H1 (cell line): ENCODE data around the gene PSMB5. TPM values are rescaled to one million over a fixed set of nuclear protein-coding genes. Genes with fewer than 3 reads are reported as not detected.

Source experiments
- ASH2L ChIP-seq: fragments of 200-600, 300-600 bp; sonication (generic); IDR thresholded peaks from one replicate; pipeline ENCODE4 v1.7.1; 2017; ENCODE audit warnings: low read length
- BACH1 ChIP-seq: IDR thresholded peaks from 2 replicates; pipeline ENCODE4 v1.6.1; 2012; ENCODE audit warnings: low read length, improper control_type of control experiment
- BCL11A ChIP-seq, 2 experiments: IDR thresholded peaks; one replicate each; pipeline ENCODE4 v1.6.1; 2011; ENCODE audit warnings: low read depth in 2 of 2, low read length in 2 of 2, mild to moderate bottlenecking in 2 of 2
- CEBPB ChIP-seq: IDR thresholded peaks from 2 replicates; pipeline ENCODE4 v1.6.1; 2012; ENCODE audit warnings: low read depth, low read length
- CHD2 ChIP-seq: IDR thresholded peaks from 2 replicates; pipeline ENCODE4 v1.6.1; 2012; ENCODE audit warnings: low read length, improper control_type of control experiment
- CREB1 ChIP-seq: IDR thresholded peaks from 2 replicates; pipeline ENCODE4 v1.6.1; 2012; ENCODE audit warnings: inconsistent platforms
- EZH2 ChIP-seq: fragments of 200-600 bp; sonication (generic); IDR thresholded peaks from 2 replicates; pipeline ENCODE4 v1.7.1; 2012; ENCODE audit warnings: low read depth, mild to moderate bottlenecking, moderate library complexity, low read length, inconsistent platforms; ENCODE audit not compliant: severe bottlenecking
- HDAC2 ChIP-seq, 2 experiments: fragments of 300-600 bp in 1 of 2; sonication (generic) in 1 of 2; IDR thresholded peaks; 2 replicates each; pipeline ENCODE4 v1.6.1; 2011 to 2012; ENCODE audit warnings: low read depth in 2 of 2, low read length in 2 of 2, mild to moderate bottlenecking in 2 of 2, moderate library complexity in 2 of 2, borderline replicate concordance in 1 of 2, inconsistent platforms in 1 of 2
- KDM5A ChIP-seq: fragments of 200-600 bp; IDR thresholded peaks from 2 replicates; pipeline ENCODE4 v1.7.1; 2012; ENCODE audit warnings: mild to moderate bottlenecking, low read length, inconsistent platforms, mixed read lengths
- NANOG ChIP-seq: IDR thresholded peaks from 2 replicates; pipeline ENCODE4 v1.6.1; 2011; ENCODE audit warnings: low read length, low read depth, mild to moderate bottlenecking, inconsistent platforms; ENCODE audit not compliant: insufficient read depth, poor library complexity, severe bottlenecking
- NRF1 ChIP-seq: IDR thresholded peaks from 2 replicates; pipeline ENCODE4 v1.6.1; 2011; ENCODE audit warnings: mild to moderate bottlenecking, low read depth, low read length, improper control_type of control experiment
- POLR2A ChIP-seq, 2 experiments: IDR thresholded peaks; 1 replicate in 1 of 2; 2 replicates in 1 of 2; pipeline ENCODE4 v1.6.1; 2011; ENCODE audit warnings: low read depth in 2 of 2, low read length in 2 of 2, mild to moderate bottlenecking in 2 of 2; ENCODE audit errors: control extremely low read depth in 1 of 2
- POLR2AphosphoS5 ChIP-seq: IDR thresholded peaks from 2 replicates; pipeline ENCODE4 v1.6.1; 2011; ENCODE audit warnings: low read depth, low read length
- SP4 ChIP-seq: IDR thresholded peaks from 2 replicates; pipeline ENCODE4 v1.6.1; 2012; ENCODE audit warnings: low read length, inconsistent platforms
- TAF1 ChIP-seq: IDR thresholded peaks from 2 replicates; pipeline ENCODE4 v1.6.1; 2011; ENCODE audit warnings: mild to moderate bottlenecking, low read depth, low read length
- TAF7 ChIP-seq: optimal IDR thresholded peaks from 2 replicates; pipeline ENCODE3; 2011; ENCODE audit warnings: low read depth, mild to moderate bottlenecking, inconsistent platforms, low read length, moderate library complexity, borderline replicate concordance
- TBP ChIP-seq: IDR thresholded peaks from 2 replicates; pipeline ENCODE4 v1.6.1; 2011; ENCODE audit warnings: low read depth, low read length, improper control_type of control experiment
- TEAD4 ChIP-seq: IDR thresholded peaks from 2 replicates; pipeline ENCODE4 v1.6.1; 2012; ENCODE audit warnings: low read depth, low read length, inconsistent platforms, mixed read lengths
- YY1 ChIP-seq: IDR thresholded peaks from 2 replicates; pipeline ENCODE4 v1.6.1; 2011; ENCODE audit warnings: low read depth, mild to moderate bottlenecking, low read length
- polyA plus RNA-seq, 7 experiments: library from polyadenylated mRNA; depleted of rRNA in 3 of 7; stranded (reverse) in 5 of 7; unstranded in 2 of 7; fragments of >200 nt in 5 of 7; fragments of 200-250 nt in 2 of 7; gene quantifications; 1 replicate in 5 of 7; 2 replicates in 1 of 7; 4 replicates in 1 of 7; pipeline versions ENCODE4 v1.2.1 to v1.2.3, GENCODE V29; 2011 to 2013; ENCODE audit warnings: missing spikeins in 2 of 7, mixed read lengths in 2 of 7
- total RNA-seq: library from RNA; stranded (reverse); fragmentation: NEBNext Ultra II Directional; extraction: Animal tissue kit (Norgen Biotek cat#: 25700); gene quantifications from 2 replicates; pipeline ENCODE4 v1.2.1, GENCODE V29; 2021
- TF ChIP-seq, protein P1 (sequence below): IDR thresholded peaks from 2 replicates; pipeline ENCODE4 v1.6.1; 2012; ENCODE audit warnings: inconsistent platforms

The PSMB5 gene
- total and polyA plus RNA-seq, 2 of the 8 experiments (the other 6 are each of a cell fraction or from before 2014, with no cell fraction given), result 254 to 510 TPM

DNA sequence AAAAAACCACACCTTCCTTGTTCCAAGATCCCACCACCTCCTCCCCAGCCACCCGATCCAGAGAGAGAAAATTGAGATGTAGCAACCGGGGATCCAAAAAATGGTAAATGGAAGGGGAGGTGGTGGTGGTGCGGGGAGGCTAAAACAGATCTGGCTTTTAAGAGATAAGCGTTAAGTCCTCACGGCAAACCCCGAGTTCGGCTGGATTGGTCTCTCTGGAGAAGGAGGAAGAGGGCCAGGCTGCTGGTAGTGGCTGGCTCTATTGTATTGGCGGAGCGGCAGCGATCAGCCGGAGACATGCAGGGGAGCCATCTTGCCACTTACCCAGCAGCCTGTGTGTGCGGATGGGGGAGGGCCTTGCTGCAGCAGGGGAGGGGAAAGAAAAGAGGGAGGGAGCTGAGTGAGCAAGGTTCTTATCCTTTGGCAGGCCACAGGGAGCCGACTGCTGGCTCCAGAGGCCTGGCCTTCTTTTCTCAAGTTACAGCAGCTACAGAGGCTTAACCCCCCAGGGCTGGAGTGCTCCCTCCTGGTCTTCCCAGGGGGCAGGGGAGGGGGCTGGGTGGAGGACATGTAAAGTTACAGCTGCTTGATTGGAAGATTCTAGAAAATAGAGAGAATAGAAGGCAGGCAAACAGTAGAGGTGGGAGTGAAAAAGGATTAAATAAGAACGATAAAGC, 36.7 kb upstream of the PSMB5 start (continued):
- peak; percentile 94 for TF ChIP-seq TAF1
- TF ChIP-seq TBP, result peak; percentile 81
- TF ChIP-seq HDAC2 (IDR thresholded peaks at IDR 0.05; ENCODE audit: borderline replicate concordance in 1 of 2, low read depth in 2 of 2, low read length in 2 of 2), result peak; percentile 28 to 84; a peak in 1 of 4 replicates
- TF ChIP-seq CEBPB, result no peak
- no peak for TF ChIP-seq SP4
- TF ChIP-seq, protein P1, sequence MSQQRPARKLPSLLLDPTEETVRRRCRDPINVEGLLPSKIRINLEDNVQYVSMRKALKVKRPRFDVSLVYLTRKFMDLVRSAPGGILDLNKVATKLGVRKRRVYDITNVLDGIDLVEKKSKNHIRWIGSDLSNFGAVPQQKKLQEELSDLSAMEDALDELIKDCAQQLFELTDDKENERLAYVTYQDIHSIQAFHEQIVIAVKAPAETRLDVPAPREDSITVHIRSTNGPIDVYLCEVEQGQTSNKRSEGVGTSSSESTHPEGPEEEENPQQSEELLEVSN, result no peak
- TF ChIP-seq ASH2L, result peak; percentile 87
- TF ChIP-seq POLR2AphosphoS5, result peak; percentile 88
- TF ChIP-seq TEAD4, result no peak
- TF ChIP-seq POLR2A (IDR thresholded peaks at IDR 0.05; ENCODE audit: control extremely low read depth in 1 of 2, low read depth in 2 of 2, low read length in 2 of 2), result peak; percentile 66 to 81
- no peak for TF ChIP-seq NRF1
- no peak for TF ChIP-seq EZH2
- peak; percentile 30 for TF ChIP-seq NANOG
- peak; percentile 96 for TF ChIP-seq YY1
- TF ChIP-seq KDM5A, result peak; percentile 88
- TF ChIP-seq CHD2, result peak; percentile 51; the same call in 1 of the 2 replicates
- no peak for TF ChIP-seq BCL11A (IDR thresholded peaks at IDR 0.05; ENCODE audit: low read depth in 2 of 2, low read length in 2 of 2)
- TF ChIP-seq CREB1, result no peak; the same call in 1 of the 2 replicates
- peak; percentile 80 for TF ChIP-seq TAF7
- TF ChIP-seq BACH1, result no peak
